HG02763 (cell line): ENCODE measurements around the gene ATP5IF1.

Source experiments
- ATAC-seq: cut with Tn5 transposase; IDR thresholded peaks from one replicate; pipeline ENCODE4 v1.9.1; 2021; ENCODE audit warnings: mild to moderate bottlenecking, moderate library complexity; ENCODE audit not compliant: unreplicated experiment

The ATP5IF1 gene

DNA sequence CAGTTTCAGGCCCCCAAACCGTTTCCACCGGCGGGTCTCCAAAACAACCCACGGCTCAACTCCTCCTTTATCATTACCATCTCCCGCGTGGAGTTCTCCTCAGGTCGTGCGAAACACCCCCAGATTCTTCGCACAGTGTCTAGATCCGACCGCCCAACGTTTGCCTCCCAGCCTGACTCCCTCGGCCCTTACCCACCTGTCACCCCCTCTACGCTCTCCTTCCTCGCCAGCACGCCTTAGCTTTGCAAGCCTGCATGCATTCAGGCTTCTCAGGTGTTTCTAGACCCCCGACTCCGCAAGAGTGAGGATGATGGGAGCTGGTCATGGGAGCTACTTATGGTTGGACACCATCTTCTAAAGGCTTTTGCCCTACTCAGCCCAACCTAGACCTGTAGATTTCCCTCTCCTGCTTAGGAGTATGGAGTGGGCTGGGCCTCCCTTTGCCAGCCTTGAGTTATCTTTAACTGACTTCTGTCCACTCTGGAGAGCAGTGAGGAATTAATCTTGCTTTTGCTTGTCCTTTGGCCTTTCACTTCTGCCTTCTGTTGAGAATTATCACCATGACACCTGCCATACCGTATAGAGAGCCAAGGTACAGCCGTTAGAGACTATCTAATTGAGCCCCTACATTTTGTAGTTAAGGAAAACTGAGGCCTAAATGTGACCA is 865 bp downstream of the ATP5IF1 start:
- no peak for ATAC-seq

DNA sequence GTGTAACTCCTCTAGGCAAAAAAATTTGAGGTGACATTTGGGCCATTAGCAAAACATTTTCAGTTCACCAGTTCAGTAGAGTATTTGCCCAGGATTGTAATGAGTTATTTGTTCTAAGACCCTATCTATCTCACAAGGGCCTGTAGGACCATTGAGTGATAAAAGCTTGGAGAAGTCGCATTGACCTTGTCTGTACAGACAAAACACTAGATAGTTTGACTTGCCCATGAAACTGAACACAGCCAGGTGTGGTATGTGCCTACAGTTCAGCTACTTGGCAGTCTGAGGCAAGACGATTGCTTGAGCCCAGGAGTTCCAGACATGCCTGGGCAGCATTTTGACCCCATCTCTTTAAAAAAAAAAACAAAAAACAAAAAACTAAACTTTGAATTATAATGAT is 3.1 kb downstream of the ATP5IF1 start:
- no peak for ATAC-seq

DNA sequence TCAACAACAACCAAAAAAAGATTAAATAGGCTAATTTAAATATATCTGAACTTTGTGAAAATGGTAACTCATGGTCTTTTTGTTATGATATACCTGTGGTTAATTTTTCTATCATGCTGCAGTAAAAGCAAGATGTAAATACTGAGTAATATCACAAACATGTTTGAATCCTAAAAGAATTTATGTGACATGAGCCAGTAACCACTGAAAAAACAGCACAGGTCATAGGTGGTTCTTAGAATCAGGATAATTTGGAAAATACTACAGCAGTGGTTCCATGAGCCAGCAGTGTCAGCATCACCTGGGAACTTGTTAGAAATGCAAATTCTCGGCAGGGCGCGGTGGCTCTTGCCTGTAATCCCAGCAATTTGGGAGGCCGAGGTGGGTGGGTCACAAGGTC is 4.1 kb downstream of the ATP5IF1 start:
- no peak for ATAC-seq

DNA sequence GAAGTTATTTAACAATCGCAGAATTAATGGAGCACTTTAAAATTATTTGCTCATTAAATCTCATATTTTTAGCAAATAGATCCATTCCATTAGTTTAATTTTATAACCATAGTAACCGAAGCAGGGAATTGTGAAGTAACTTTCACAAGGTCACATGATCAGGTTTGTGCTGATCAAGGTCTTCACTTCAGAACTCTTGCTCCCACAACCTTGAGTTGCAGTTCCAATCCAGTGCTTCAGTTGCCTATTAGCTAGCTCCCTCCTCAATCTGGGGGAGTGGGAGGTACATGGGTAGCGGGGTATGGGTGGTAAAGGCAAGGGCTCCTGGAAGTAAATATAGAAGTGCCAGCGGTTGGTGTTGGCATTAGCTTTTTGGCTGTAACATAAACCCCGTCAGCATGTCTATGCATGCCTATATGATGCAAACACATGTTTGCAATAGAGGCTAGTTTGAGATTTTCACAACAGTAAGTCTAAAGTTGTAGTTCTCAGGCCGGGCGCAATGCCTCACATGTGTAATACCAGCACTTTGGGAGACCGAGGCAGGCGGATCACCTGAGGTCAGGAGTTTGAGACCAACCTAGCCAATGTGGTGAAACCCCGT is 5.8 kb downstream of the ATP5IF1 start:
- ATAC-seq: no peak

DNA sequence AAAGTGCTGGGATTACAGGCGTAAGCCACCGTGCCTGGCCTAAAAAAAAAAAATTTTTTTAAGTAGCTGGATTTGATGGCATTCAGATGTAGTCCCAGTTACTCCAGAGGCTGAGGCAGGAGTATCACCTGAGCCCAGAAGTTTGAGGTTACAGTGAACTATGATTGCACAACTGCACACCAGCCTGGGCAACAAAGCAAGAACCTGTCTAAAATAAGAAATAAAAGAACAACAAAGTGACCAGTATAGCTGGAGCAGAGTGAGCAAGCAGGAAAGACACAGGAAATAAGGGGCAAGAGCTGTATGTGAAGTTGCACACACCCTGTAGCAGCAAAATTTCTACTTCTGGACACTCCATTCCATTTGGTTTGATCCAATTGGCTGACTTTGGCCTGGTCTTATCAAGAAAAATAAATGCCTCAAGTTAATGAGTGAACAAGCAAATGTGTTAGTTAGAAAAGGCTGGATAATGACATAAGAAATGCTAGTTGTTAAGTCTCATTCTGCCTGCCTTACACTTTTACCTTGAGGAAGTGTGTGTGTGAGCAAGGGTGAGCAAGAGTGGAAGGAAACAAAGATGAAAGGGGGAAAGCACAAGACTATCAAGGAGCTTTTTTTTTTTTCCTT is 7.9 kb downstream of the ATP5IF1 start:
- ATAC-seq: no peak

DNA sequence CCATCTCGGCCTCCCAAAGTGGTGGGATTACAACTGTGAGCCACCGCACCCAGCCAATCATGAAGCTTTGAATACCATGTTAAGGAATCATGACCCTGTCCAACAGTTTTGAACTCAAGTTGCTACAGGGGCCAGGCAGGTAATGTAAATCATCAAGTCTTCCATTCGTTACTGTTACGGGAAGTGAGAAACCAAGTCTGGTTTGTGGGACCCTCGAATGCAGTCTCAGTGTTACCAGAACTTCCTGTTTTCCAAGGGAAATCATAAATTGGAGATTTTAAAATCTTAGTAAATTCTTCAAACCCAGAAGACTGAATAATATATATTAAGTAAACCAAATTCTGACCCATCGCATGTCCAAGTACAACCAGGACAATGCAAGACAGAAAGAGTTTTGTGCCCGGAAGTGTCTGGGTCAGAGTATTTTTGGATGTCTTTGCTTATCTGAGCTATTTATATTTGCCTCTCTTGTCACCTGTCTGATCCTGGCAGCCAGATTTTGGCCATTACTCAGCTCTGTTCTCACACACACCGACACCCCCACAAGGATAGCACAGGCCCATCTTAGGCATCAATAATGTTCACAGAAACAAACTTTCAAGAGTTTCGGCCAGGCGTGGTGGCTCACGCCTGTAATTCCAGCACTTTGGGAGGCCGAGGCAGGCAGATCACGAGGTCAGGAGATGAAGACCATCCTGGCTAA is 8.8 kb downstream of the ATP5IF1 start:
- no peak for ATAC-seq

DNA sequence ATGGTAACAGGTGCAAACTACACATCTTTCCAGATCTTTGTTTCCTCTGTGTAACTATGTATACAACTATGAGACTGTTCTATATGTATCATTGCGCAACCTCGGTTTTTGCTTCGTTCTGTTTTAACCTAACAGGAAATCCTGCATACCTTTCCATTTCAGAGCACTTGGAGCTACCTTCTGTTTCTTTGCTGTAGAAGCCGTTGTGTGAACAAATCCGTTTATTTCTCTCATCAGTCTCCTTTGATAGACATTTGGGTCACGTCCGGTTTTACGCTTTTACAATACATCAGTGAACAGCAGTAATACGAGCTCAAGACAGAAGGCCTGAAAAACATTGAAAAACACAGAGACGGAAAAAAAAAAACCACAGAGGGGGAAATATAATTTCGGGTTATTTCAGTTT is 10.5 kb downstream of the ATP5IF1 start:
- ATAC-seq: no peak

DNA sequence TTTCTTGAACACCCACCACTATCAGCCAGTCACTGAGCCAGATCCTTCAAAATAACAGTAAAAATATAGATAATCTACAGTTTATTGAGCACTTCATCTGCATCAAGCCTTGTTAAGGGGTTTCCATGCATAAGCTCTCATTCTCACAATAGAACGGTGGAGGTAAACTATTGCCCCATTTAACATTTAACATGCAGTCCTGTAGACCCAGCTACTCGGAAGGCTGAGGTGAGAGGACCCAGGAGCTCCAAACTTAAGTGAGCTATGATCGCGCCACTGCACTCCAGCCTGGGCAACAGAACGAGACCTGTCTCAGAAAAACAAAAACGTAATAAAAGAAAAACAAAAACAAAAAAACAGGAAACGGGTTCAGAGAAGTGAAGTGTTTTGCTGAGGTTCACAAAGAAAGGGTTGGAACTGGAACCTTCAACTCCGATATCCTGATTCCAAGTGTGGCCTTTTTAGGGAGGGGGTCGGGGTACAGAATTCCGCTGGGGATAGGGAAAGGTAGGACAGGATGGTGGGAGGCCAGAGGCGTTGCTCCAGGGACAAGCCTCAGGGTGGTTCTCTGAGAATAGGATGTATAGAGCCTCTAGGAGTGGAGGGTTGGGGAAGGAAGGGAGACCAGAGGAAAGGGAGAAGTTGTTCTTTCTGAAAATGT is 11.8 kb downstream of the ATP5IF1 start:
- ATAC-seq: no peak

DNA sequence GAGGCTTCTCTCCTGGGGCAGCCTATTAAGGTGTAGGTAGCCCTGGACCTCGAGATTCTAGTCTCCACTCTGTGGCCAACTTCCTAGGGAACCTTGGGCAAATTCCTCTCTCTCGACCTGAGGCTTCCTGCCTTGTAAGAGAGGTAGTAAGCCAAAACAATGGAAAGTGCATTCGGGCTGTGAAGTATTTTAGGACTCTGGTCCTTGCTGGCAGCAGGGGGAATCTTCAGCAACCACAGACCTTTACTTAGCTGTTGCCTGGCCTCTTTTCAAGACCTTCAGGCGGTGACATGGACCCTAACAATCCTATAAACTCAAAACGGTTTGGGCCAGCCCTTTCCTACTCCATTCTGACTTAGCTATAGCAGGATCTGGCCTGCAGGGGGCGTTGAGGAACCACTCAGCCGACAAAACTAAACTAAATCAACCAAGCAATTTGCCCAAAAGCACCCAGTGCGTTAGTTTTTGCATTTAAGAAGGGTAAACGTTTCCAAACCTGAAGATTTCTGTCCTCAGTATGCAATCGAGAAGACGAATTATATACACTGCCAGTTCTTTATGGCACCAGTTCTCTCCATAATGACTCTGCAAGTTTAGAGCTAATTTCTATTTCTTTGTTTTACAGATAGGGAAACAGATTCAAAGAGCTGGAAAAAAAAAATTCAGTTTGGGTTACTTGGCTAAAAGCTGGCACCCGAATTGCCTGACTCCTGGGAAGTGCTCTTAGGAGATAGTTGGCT is 12.5 kb downstream of the ATP5IF1 start:
- ATAC-seq: no peak

DNA sequence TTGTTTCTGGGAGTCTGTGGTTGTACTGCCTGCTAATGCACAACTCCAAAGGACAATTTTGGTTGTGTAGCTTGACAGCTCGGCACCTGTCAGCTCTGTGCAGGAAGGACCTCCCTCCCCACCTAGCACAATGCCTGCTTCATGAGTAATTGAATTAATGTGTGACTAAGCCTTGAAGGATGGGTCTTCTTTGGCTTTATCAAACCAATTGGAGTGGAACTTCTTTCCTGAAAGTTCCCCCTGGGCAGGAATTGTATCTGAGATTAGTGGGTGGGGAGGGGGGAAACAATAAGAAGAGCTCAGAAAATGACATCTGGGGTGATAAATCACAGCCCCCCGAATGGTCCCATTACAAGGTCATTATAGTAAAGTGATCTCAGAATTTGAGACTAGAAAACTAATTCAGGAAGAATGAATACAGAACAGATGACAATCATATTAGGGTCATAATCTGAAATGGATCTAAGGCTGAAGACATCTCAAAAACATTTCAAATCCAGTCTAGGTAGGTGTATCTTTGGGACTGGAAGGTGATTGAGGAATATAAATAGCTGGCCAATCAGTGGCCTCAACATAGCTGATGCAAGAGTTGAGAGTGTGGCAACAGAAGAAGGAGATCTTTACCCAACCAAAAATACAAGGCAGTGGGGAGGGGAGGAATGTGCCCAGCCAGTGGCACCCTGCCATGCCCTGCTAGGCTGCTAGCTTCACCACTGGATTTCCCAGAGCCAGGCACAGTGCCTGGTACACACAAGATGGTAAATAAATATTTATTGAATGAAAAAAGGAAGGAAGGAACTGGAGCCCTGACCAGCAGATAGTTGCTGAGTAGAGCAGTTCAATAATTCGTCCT is 13.3 kb downstream of the ATP5IF1 start:
- ATAC-seq: no peak

DNA sequence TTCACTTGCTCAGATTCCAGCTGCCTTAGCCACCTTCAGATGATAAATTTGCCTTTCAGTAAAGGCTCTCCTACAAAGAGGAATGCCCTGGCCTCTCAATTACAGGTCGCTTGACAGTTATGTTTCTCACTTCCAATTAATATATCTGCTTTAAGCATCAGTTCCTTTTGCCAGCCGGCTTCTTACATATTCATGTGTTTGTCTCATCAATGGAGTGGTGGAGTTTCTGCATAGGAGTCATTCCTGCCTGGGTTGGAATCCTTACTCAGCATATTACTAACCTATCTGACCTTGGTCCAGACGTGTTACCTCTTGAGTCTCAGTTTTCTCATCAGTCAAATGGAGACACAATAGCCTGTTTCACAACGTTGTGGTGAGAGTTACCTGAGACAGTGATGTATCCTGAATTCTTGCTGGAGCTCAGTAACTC is 14.0 kb downstream of the ATP5IF1 start:
- ATAC-seq: no peak

DNA sequence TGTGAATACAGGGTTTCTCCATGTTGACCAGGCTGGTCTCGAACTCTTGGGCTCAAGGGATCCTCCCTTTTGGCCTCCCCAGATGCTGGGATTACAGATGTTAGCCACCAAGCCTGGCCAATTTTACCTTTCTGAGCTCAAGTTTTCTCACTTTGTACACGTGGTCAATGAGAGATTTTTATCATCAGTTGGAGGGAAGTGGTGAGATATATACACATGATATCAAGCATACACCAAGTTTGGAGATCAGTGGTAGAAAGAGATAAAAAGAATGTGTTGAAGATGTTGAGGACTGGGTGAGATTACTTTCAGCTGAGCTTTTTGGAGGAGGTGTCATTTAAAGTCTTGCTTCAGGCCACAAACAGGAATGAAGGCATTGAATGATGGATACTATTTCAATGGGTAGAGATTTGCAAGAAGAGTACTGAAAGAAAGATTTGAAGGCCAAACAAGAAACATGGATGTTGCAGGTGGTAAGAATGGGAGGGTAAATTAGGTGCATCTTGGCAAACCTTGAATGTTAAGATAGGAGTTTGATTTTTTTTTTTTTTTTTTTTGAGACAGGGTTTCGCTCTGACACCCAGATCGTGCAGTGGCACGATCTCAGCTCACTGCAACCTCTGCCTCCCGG is 20.4 kb downstream of the ATP5IF1 start:
- ATAC-seq: no peak

DNA sequence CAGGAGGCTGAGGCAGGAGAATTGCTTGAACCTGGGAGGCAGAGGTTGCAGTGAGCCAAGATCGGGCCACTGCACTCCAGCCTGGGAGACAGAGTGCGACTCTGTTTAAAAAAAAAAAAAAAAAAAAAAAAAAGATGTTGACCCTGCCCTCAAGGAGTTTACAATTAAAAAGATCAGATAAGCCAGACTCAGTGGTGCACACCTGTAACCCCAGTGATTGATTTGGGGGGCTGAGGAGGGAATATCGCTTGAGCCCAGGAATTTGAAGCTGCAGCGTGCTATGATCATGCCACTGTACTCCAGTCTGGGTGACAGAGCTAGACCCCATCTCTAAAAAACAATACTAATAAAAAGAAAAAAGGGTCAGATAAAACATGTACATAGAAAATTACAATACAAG is 21.8 kb downstream of the ATP5IF1 start:
- no peak for ATAC-seq

DNA sequence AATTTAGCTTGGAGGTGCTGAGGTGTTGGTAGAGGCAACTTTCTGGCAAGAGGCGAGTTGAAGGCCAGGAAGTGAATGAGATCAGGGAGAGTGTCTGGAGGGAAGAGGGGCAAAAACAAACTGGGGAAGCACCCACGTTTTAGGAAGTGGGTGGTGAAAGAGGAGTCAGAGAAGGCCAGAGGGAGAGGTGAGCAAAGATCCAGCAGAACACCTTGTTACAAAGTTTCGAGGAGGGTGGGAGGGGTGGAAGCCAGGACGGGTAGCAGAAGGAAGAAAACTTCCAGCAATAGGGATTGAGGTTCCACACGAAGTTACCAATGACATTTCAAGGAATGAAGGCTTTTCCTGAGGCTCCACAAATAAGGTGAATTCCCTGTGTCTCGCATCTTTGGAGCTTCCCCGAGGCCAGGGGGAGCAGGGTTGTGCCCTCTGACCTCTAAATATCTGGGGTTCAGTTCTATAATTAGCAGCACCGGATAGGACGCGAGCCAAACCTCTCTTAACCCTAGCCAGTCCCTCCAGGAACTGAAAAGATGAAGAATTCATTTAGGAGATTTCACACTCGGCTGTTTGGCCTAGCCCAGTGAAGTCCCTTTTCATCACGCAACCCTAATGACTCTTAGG is 22.8 kb downstream of the ATP5IF1 start:
- ATAC-seq: no peak

DNA sequence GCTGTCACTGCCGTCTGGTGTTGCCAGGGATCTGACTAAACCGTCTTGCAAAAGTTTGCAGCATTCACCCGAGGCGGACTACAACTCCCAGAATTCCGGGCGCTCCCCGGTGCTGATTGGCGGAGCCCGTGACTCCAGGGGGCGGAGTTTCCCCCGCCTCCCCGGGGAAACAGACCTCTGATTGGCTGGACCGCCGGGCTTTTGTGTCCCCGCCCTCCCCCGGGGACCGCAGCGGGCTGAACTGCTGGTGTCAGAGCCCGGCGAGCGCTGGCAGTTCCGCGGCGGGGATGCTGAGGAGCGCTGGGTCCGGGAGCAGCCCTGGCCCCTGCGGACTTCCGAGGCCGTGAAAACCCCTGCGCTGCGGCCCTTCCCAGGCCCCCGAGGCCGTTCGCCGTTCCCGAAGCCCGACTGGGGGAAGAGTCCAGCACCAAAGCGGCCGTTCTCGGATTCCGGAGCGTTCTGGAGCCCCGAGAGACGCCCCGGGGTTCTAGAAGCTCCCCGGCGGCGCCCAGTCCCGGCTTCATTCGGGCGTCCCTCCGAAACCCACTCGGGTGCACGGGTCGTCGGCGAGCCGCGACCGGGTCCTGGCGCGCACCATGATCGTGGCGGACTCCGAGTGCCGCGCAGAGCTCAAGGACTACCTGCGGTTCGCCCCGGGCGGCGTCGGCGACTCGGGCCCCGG is 23.5 kb downstream of the ATP5IF1 start, which contains the start of gene SESN2:
Gene SESN2 (plus strand): TSS at position 267 of the 682 bp plus-strand sequence. CDS start 330 bp downstream, at position 597.
- ATAC-seq: peak; percentile 97

DNA sequence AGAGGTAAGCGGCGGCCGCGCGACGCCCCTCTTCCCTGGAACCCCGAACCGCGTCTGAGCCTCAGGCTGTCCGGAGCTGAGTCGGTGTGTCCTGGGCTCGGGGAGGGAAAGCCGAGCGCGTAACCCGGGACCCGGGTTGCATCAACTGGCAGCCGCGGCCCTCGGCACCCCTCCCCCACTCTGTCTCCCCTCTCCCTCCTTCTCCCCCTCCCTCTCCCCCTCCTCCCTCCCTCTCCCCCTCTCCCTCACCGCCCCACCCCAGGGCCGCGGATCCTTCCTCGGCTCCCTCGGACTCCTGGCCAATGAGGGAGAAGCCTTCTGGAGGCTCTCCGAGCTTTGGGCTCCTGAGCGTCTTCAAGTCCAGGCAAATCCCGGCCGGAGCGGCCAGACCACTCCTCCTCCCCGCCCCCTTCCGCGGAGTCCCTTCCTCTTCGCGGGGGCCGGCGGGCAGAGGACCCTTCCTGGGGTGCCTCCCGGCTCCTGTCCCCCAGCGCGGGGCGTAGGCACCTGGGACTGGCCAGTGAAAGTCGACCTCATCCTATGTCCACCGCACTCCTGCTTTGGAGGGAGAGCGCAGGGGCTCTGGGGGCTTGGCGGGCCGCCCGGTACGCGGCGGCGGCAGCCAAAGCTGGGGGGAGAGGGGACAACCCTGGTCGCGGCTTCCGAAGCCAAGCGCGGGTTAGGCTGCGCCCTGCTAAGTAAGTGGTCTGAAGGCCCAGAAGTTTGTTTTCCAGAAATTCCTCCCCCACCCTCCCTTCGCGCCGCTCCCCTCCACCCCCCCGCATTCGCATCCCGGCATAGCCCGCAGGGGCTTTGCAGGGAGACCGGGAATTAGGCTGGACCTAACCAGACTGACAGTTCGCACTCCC is 24.2 kb downstream of the ATP5IF1 start:
- ATAC-seq: peak; percentile 20

DNA sequence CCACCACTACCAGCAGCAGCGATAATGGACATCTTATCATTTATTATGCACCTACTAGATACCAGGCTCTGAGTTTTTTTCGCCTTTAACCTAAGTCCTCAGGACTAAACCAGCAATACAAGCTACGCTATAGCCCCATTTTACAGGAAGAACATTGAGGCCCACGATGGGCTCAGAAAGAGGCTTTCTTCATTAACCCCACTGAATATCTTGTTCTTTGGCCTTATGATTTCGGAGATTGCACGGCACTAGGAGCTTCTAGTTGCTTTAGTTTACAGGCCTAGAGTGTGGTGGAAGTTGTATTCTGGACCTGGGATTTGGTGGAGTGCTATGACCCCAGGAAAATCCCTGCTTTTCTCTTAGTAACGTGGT is 24.9 kb downstream of the ATP5IF1 start:
- no peak for ATAC-seq
